Type B pancreatic cell (in vitro differentiated cells): ENCODE measurements around the gene CASK. TPM values are rescaled to one million over a fixed set of nuclear protein-coding genes. Genes with fewer than 3 reads are reported as not detected.

Experiments used
- DNase-seq: peaks from one replicate; pipeline ENCODE4 v3.0.0; 2021; ENCODE audit warnings: mixed read lengths; ENCODE audit not compliant: unreplicated experiment; ENCODE audit errors: extremely low spot score
- H3K27ac Mint-ChIP-seq: 2 replicates; pipeline ENCODE4 v1.8.0; 2021; ENCODE audit warnings: mild to moderate bottlenecking, mixed read lengths
- H3K27me3 Mint-ChIP-seq: 2 replicates; pipeline ENCODE4 v1.8.0; 2021; ENCODE audit warnings: mixed read lengths
- H3K36me3 Mint-ChIP-seq: 2 replicates; pipeline ENCODE4 v1.8.0; 2021; ENCODE audit warnings: mixed read lengths
- H3K4me1 Mint-ChIP-seq: one replicate; pipeline ENCODE4 v1.8.0; 2021; ENCODE audit warnings: mixed read lengths; ENCODE audit not compliant: unreplicated experiment
- H3K4me3 Mint-ChIP-seq: 2 replicates; pipeline ENCODE4 v1.8.0; 2021; ENCODE audit warnings: mild to moderate bottlenecking, mixed read lengths
- H3K9me3 Mint-ChIP-seq: 2 replicates; pipeline ENCODE4 v1.8.0; 2021; ENCODE audit warnings: mixed read lengths
- CTCF ChIP-seq: fragments of 200-600 bp; sonication (generic); conservative IDR thresholded peaks from 2 replicates; pipeline ENCODE4 v1.5.0; 2021; ENCODE audit warnings: antibody characterized with exemption, mild to moderate bottlenecking
- total RNA-seq: library from RNA; stranded (reverse); gene quantifications from 2 replicates; pipeline ENCODE4 v1.2.1, GENCODE V29; 2021; ENCODE audit warnings: low replicate concordance

CASK gene
- total RNA-seq, 1 donor from 2014 or later, result 93.8 TPM

- Mint-ChIP-seq H3K4me3 (no peak overlapping the region), H3K36me3 (peaks cover 10% of the 10 kb centered on the region), H3K27me3 (no peaks in the 10 kb centered on the region), H3K4me1 (no peaks in the 10 kb centered on the region), H3K9me3 (no peaks in the 10 kb centered on the region), H3K27ac (no peak overlapping the region)
- no peak for TF ChIP-seq CTCF
- no peak for DNase-seq
Observed at GRCh38 chrX:41629539-41629938, 293.8 kb downstream of the CASK start.

GRCh38 chrX:41621222-41621723 lies 302.1 kb downstream of the CASK start:
- DNase-seq, result no peak
- peak overlapping the region; percentile 82 for H3K27ac Mint-ChIP-seq
- H3K9me3 Mint-ChIP-seq, result no peaks in the 10 kb centered on the region
- no peak overlapping the region for H3K4me3 Mint-ChIP-seq
- H3K27me3 Mint-ChIP-seq, result no peaks in the 10 kb centered on the region
- peaks cover 13% of the 10 kb centered on the region for H3K36me3 Mint-ChIP-seq
- no peak for TF ChIP-seq CTCF
- H3K4me1 Mint-ChIP-seq, result no peaks in the 10 kb centered on the region

GRCh38 chrX:41619221-41619620 lies 304.1 kb downstream of the CASK start:
- peaks cover 3% of the 10 kb centered on the region for H3K36me3 Mint-ChIP-seq
- TF ChIP-seq CTCF, result no peak
- no peak for DNase-seq
- H3K9me3 Mint-ChIP-seq, result no peaks in the 10 kb centered on the region
- H3K4me1 Mint-ChIP-seq, result no peaks in the 10 kb centered on the region
- H3K27me3 Mint-ChIP-seq, result no peaks in the 10 kb centered on the region
- no peak overlapping the region for H3K4me3 Mint-ChIP-seq
- no peak overlapping the region for H3K27ac Mint-ChIP-seq

GRCh38 chrX:41616935-41617334 lies 306.4 kb downstream of the CASK start:
- H3K27ac Mint-ChIP-seq, result no peak overlapping the region
- H3K27me3 Mint-ChIP-seq, result no peaks in the 10 kb centered on the region
- H3K4me1 Mint-ChIP-seq, result no peaks in the 10 kb centered on the region
- no peak overlapping the region for H3K4me3 Mint-ChIP-seq
- H3K9me3 Mint-ChIP-seq, result no peaks in the 10 kb centered on the region
- no peak for DNase-seq
- no peak for TF ChIP-seq CTCF
- H3K36me3 Mint-ChIP-seq, result no peaks in the 10 kb centered on the region

GRCh38 chrX:41616255-41616654 lies 307.1 kb downstream of the CASK start:
- DNase-seq, result no peak
- no peak for TF ChIP-seq CTCF
- Mint-ChIP-seq H3K27me3 (no peaks in the 10 kb centered on the region), H3K9me3 (no peaks in the 10 kb centered on the region), H3K36me3 (no peaks in the 10 kb centered on the region), H3K4me3 (no peak overlapping the region), H3K27ac (no peak overlapping the region), H3K4me1 (no peaks in the 10 kb centered on the region)

GRCh38 chrX:41608244-41608643 lies 315.1 kb downstream of the CASK start:
- Mint-ChIP-seq H3K27me3 (no peaks in the 10 kb centered on the region), H3K36me3 (peaks cover 6% of the 10 kb centered on the region), H3K4me1 (no peaks in the 10 kb centered on the region), H3K9me3 (no peaks in the 10 kb centered on the region), H3K4me3 (no peak overlapping the region), H3K27ac (no peak overlapping the region)
- DNase-seq, result no peak
- TF ChIP-seq CTCF, result no peak
